ENCODE measurements around the gene MAPK7.

Gene MAPK7

DNA sequence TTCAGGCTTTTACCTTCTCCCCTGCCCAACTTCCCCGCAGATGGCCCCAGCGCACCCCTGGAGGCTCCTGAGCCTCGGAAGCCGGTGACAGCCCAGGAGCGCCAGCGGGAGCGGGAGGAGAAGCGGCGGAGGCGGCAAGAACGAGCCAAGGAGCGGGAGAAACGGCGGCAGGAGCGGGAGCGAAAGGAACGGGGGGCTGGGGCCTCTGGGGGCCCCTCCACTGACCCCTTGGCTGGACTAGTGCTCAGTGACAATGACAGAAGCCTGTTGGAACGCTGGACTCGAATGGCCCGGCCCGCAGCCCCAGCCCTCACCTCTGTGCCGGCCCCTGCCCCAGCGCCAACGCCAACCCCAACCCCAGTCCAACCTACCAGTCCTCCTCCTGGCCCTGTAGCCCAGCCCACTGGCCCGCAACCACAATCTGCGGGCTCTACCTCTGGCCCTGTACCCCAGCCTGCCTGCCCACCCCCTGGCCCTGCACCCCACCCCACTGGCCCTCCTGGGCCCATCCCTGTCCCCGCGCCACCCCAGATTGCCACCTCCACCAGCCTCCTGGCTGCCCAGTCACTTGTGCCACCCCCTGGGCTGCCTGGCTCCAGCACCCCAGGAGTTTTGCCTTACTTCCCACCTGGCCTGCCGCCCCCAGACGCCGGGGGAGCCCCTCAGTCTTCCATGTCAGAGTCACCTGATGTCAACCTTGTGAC, 3.6 kb downstream of the MAPK7 start:
- DNase-seq, result no peak

GRCh38 chr17:19382531-19383444, 4.5 kb downstream of the MAPK7 start:
- no peak for DNase-seq

DNA sequence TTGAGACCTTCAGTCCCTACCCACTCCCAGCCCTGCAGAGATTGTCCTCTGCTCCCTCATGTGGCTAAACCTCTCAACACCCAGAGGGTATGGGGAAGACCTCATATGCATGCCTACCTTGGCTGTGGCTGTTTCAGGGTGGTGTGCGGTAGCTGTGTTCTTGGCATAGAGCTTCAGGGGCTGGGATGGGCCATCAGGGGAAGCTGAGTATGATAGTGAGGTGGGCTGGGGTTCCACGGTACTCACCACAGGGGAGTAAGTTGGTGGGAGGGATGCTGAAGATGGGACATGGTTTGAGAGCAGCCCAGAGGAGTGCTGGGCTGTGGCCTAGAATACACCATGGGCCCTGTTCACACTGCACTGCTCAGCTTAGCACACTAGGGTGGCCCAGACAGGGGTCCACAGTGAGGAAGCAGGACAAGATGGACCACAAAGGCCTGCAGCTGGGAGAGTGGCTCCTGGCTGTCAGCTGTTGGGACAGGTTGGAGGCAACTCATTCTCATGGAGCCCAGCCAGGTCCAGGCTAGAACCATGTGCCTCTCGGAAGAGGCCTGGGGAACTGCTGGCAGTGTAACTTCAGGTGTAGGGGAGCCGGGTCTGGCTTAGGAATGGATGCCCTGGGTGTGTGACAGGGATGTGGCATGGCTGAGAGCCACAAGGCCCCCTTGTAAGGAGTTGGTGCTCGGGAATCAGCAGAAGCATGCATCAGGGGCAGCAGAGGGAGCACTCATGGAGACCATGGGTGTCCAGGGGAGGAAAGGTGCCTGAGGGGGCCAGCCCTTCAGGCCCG, 5.6 kb downstream of the MAPK7 start:
- no peak for DNase-seq

- DNase-seq, result no peak
Observed at GRCh38 chr17:19384723-19385391, 6.6 kb downstream of the MAPK7 start.

DNA sequence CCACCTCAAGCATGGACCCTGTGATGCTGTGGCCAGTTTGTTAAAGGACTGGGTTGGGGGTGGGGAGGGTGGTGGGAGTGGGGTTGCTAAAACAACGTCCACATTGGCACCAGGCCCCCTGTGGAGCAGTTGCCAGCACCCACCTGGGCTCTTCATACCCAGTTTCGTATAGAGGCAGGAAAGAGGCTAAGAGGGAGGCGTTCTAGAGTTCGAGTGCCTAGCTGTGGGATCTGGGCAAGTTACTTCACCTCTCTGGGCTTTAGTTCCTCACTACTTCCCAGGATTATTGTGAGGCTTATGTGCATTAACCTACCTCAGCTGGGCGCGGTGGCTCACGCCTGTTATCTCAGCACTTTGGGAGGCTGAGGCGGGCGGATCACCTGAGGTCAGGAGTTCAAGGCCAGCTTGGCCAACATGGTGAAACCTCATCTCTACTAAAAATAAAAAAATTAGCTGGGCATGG, 7.3 kb downstream of the MAPK7 start:
- no peak for DNase-seq

DNA sequence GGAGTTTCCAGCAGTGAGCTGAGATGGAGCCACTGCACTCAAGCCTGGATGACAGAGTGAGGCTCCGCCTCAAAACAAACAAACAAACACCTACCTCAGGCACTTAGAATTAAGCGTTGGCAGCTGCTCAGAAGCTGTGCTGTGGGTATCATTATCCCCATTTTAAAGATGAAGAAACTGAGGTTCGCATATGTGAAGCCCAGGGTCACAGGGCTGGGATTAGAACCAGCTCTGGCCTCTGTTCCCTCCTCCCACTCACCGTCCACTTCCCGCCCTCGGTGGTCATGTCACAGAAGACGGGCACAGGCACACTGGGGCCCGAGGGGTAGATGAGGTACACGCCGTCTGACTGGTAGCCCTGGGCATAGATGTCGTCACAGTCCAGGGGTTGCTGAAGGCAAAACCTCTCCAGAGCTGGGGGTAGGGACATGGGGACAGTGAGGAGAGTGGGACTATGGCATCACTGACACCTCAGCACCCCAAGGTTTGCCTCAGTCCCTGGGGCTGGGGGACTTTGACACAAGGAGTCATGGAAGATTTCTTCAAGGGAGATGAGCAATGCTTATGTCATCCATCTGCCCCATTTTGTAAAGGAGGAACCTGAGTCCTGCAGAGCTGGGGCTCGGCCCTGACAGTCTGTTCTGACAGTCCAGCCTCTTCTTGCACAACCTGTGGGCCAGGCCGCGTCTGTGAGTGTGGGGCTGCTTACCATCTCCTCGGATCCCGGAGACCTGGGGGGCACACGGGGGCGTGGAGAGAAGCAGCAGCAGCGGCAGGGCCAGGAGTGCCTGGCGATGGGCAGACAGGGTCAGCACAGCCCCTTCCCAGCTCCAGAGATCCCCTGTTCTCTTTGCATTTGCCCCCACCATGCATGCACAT, 8.0 kb downstream of the MAPK7 start:
- DNase-seq, result no peak

DNA sequence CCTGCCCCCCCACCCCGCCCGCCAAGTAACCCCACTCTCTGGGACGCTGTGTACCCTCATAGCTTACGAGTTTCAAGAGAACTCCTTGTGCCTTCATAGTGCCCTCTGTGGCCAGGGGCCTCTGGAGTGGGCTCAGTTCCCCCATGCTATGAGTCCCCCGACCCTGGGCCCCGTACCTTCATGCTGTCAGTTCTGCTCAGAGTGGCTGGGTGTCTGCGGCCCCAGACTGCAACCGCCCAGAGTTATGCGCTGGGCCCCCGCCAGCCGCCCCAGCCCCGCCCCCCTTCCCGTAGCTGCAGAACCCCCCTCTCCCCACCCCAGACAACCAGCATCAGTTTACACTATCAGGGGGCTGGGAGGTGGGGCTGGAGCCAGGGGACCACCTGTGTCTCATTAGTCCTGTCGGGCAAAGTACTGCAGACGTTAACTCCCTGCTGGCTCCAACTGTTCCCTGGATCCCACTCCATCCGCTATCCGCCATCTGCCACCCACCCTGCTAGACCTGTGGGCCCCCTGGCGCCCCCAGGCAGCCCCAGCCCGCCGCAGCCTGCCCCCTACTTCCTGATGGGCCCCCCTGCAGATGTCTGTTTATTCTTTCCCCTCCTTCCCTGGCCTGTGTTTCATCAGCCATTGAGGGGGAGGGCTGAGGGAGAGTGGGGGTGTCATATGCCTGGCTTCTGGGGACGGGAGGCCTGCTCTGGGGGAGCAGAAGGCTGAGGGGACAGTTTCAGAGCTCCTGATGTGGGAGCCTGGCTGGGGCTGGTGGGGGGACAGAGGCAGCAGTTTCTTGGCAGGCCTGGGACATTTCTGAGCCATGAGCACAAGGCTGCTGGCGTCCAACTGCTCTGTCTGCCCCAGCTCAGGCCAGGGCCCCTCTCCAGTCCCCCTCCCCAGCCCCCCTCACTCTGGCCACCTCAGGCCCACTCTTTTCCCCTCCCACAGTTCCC, 8.9 kb downstream of the MAPK7 start, which contains the start of gene MFAP4:
TSS of gene MFAP4 (minus strand) at position 217 of the 947 bp plus-strand sequence. CDS start at position 182, 35 bp downstream.
- no peak for DNase-seq

- DNase-seq, result no peak
Observed at GRCh38 chr17:19387921-19388521, 9.7 kb downstream of the MAPK7 start.

DNA sequence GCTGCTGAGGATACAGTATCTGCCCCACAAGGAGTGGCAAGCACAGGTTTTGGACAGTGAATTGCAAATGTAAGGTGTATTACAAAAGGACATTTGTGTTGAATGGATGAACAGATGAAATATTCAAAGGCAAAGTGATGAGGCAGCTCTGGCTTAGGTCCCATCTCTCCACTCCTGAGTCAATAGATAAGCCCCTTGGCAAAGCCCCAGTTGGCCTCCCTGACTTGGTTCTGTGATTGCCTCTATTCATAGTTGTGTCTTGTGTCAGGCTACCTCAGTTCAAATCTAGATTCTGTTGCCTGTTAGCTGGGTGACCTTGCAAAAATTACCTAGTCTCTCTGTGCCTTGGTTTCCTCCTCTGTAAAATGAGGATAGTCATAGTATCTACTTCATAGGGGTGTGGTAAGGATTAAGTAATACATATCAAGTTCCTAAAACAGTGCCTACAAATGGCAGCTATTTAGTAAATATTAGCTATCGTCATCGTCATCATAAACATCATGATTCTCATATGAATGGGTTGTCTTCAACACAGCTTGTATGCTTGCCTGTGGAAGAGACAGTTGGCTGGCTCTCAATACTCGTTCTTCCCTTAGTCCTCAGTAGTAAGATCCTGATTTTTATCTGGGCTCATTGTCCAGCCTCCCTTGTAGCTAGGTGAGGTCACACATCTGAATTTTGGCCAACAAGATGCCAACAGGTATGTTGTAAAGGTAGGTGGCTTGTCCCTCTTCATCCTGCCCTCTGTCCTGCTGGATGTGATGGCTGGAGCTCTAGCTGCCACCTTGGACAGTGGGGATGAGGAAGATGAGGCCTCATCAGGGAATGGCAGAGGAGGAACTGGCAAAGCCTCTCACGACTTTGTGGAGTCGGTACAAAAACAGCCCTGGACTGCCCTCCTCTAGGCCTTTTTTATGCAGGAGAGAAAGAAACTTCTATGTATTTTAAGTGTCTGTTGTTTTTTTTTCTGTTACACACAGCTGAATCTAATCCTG, 10.8 kb downstream of the MAPK7 start:
- DNase-seq, result no peak

DNA sequence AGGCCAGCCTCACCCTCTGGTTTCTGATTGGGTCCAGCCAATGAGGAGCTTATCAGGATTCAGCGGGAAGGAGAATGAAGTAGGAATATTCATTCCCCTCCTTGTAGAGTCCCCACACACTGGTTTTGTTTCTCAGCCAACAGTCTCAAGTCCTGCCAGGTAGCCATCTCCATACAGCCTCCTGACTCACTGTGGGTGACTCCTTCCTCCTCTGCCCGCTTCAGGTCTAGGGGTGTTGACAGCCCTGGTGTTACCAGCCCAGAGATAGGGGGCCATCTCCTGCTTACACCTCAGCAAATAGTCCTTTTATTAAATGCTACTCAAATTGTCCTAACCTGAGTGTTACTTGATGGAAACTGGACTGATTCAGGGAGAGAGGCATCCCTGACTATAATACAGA, 12.7 kb downstream of the MAPK7 start:
- no peak for DNase-seq

- DNase-seq, result no peak
Observed at GRCh38 chr17:19391432-19391831, 13.1 kb downstream of the MAPK7 start.

GRCh38 chr17:19392303-19392702, 14.0 kb downstream of the MAPK7 start:
- no peak for DNase-seq

GRCh38 chr17:19397556-19398041, 19.3 kb downstream of the MAPK7 start:
- DNase-seq, result no peak

- peak; percentile 76 for DNase-seq
Observed at GRCh38 chr17:19398301-19399181, 20.2 kb downstream of the MAPK7 start.

DNA sequence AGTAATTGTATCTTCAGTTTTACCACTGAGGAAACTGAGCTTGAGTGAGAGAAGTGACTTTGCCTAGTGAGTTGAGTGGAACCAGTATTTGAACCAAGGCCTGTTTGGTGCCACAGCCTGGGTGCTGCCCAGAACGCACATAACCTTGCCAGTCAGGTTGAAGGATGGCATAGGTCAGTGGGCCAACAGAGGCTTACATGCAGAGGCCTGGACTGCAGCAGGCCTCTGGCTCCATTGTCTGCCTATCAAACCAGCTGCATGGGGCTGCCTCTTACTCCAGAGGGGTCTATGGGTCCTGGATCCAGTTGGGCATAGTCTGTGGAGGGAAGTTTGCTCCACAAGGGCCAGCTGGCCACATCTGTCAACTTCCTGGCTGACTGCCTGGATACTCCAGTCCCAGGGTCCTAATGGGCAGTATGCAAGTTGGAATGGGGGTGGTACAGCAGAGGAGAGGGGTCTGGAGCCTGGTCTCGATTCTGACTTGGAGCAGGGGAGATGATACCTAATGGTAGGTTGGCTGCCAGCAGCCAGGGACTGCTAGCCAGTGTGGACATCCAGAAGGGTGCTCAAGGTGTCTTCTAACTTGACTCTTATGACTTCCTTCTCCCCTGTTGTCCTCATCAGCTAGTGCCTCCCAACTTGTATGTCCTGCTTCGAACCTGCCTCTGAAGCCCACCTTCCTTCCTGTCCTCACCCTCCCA, 21.6 kb downstream of the MAPK7 start:
- DNase-seq, result no peak

DNA sequence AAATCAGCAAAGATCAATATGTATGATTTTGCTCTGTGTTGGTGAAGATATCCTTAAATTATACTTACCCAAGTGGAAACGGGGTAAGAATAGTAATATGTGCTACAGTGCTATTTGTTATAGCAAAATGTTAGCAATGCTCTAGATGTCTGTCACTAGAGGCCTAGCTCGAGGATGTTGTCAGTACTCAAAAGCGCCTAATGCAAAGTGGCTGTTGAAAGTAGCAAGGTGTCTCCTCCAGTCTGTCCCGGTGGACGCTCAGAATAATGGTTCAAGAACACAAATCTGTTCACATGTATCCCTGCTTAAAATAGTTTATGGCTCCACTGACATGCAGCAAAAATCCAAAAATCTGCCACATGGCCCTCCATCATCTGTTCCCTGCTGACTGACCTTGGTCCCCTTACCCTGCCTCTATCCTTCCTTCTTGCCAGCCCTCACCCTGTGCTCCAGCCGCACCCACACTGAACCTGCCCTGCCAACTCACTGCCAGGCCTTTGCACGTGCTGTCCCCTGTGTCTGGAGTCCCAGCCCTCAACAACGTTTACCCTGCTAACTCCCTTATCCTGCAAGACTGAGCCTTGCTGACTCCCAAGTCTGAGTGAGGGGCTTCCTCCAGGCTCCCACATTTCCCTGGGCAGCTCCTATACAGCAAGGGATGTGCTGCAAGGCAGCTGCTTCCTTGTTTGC, 23.2 kb downstream of the MAPK7 start:
- no peak for DNase-seq
